SIG-M5 (cell line): Measurements from ENCODE around the gene TMEM107.

Source experiments
- DNase-seq: peaks from one replicate; lab custom pipeline; 2025; lab: John Stamatoyannopoulos, UW

TMEM107 gene

DNA sequence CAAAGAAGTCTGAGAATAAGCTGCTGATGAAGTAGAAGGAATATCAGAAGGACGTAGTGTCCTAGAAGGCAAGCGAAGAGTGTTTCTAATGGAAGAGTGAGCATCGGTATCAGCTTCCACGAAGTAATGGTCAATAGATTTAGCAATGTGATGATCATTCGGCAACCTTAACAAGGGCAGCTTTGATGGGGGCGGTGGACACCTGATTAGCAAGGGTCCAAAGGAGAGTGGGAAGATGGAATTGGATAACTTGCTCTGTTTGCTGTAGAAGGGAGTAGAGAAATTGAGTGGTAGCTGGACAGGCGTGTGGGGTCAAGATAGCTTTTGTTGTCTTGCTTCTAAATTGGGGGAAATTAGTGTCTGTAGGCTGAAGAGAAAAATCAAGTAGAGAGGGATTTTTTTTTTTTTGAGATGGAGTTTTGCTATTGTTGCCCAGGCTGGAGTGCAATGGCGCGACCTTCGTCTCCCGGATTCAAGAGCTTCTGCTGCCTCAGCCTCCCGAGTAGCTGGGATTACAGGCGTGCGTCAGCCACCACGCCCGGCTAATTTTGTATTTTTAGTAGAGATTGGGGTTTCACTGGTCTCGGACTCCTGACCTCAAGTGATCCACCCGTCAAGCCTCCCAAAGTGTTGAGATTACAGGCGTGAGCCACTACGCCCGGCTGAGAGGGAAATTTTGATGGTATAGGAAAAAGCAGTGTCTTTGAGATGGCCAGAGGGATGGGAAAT is 38.4 kb downstream of the TMEM107 start:
- no peak for DNase-seq

DNA sequence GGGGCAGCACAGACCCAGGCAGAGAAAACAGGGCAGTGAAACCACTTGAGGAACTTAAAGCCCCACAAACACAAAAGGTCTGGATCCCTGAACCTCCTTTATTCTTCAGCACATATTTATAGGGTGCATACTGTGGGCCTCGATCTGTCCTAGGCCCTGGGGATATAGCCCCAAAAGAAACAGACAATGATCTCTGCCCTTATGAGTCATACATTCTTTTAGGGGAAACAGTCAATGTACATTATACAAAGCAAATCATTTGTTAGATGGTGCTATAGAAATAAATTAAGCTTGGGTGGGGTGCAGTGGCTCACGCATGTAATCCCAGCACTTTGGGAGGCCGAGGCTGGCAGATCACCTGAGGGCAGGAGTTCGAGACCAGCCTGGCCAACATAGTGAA is 42.2 kb downstream of the TMEM107 start:
- no peak for DNase-seq

DNA sequence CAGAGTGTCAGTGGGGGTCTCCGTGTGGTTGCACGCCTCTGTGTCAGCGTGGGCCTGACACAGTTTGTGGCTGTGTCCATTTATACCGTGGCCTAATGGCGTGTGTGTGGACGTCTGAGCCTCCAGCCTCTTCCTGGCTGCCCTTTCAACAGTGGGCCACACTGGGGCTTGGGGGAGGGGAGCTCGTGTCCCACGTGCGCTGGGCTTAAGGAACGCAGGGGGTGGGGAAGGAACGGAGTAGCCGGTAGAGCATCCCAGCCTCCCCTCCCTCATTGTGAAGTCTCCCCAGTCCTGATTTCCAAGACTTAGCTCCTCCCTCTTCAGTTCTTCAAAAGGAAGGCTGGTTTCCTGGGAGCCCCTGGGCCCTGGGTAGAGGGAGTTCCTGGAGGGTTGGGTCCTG is 42.8 kb downstream of the TMEM107 start:
- DNase-seq, result no peak

DNA sequence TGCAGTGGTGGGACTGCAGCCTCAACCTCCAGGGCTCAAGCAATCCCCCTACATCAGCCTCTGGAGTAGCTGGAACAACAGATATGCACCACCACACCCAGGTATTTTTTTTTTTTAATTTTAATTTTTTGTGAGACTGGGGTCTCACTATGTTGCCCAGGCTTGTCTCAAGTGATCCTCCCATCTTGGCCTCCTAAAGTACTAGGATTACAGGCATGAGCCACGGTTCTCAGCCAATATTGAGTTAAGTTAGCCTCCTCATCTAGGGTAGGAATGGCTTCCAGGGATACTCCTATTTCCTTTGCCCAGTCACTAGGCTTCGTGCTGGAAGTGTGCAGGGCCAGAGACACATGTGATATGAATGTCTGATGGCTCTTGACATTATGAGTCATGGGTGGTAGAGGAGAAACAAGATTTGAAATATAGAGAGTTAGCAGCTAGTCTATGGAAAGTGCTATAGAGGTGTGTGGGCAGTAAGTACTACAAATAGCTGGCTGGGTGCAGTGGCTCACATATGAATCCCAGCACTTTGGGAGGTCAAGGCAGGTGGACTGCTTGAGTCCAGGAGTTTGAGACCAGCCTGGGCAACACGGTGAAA is 44.2 kb downstream of the TMEM107 start:
- DNase-seq, result no peak

DNA sequence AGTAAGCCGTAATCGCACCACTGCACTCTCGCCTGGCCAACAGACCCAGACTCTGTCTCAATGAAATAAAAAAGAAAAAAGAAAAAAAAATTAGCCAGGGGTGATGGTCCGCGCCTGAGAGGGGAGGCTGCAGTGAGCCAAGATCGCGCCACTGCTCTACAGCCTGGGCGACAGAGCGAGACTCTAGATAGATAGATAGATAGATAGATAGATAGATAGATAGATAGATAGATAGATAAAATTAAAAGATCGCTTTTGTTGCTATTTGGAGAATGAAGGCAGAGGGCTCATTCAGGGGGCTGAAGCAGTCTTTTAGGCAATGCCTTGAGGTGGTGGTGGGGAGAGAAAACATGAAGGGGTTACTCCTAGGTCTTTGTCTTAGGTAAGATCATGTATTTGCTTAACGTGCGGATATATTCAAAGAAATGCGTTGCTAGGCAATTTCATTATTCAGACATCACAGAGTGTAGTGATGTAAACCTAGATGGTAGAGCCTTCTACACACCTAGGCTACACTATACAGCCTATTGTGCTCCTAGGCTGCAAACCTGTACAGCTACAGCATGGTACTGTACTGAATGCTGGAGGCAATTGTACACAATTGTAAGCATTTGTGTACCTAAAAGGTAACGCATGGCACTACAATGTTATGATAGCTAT is 47.9 kb downstream of the TMEM107 start:
- DNase-seq, result no peak

DNA sequence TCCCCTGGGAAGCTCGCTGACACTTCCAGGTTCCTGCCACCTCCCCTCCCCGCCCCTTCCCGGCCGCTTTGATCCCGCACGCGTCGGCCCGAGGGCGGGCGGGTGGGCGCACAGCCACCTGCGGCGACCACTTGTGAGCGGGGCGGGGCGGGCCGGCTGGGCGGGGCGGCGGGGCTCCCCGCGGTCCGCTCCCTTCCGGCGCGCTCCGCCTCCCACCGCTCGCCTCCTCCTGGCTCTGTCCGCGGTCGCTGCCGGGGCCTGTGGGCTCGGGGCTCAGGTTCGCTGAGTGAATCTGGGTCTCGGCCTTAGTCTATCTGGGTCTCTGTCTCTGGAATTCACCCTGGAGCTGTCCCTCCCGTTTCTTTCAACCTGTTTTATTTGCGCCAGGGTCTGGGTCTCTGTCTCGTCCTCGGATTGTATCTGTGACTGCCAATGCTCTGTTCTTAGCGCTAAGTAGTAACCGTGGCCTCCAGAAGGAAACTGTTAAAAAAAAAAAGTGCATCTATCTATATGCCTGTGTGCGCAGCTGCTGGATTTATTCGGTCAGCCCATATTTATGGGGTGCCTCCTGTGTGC is 49.6 kb downstream of the TMEM107 start:
- no peak for DNase-seq

DNA sequence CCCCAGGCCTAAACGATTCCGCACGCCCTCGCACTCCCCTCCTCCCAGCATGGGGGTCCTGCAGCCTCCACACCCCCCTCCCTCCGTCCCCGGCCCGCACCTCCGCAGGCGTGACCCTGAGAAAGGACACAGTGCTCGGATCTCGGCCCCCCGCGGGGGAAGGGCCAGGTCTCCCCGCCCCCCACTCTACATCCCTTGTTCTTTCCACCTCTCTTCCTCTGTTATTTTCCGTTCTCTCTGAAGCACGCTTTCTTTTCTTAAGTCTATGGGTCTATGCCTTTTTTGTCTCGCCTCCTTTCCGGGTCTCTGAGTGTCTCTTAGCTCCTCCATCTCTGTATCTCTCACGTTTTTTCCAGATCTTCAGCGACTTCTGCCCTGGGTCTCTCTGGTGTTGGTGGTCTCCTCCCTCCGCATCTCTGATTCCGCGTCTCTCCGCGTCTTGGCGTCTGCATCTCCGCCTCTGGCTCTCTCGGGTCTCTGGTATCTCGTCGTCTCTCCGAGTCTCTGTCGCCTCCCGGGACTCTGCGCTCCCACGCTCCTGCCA is 50.2 kb downstream of the TMEM107 start:
- DNase-seq, result no peak

DNA sequence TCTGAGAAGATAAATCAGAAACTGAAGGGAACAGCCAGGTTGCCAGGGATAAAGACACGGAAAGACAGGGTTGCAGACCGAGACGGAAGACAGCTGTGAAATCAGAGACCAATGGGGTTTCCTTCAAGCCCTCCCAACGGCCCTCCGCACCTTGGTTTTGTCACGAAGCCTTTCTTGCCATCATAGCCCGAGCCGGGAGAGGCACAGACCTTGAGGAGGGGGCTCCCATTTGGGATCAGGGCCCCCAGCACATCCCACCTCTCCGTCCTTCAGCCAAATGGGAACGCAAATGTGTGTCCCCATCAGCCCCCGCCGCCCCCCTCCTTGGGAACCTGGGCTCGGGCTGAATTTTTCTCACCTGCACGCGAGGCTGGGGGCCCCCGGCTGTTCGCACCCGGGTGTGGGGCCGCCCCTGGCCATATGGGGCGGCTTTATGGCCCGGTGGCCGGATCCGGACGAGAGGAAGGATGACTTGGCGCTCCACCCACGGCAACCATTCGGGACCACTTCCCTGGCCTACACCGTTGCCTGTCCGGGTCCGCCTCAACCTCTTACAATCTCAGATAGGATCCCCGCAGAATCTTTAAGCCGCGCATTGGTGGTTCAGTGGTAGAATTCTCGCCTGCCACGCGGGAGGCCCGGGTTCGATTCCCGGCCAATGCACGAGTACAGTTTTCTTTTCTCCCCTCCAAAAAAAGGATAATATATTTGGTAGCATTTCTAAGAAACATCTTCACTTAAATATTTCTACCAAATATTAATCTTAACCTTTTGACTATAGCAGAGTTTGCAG is 50.8 kb downstream of the TMEM107 start:
- DNase-seq, result no peak

DNA sequence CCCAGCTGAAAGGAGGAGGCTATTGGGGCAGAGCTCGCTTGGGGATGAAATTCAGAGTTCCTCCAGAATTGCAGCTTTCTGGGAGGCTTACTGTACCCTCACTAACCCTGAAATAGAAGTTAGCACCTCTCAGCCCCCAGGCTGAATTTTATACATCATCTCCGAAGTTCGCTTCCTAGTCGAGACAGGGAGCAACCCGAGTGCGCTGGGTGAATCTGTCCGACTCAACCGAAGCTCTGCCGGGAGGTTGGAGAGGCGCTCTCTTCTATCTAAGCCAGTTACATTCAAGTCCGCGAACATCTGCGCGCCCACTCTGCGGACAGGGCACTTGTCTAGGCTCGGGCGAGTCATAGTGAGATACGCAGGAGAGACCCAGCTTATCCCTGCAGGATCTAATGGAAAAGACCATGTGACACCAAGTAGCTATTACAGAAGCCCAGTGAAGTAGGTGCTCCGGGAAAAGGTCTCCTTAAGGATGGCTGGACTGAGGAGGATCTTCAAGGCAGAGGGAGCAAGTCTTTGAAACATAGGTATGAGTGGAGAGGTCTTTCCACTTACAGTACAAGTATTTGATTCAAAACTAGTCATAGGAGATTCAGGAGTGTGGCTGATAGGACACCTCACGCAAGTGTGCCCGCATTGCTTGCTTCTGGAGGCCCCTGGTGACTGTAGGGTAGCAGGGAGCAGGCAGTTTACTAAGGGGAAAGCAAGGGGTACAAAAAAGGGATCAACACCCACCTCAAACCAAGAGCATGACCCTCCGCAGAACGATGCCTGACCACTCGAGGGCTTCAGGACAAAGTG is 51.6 kb downstream of the TMEM107 start:
- DNase-seq, result no peak

DNA sequence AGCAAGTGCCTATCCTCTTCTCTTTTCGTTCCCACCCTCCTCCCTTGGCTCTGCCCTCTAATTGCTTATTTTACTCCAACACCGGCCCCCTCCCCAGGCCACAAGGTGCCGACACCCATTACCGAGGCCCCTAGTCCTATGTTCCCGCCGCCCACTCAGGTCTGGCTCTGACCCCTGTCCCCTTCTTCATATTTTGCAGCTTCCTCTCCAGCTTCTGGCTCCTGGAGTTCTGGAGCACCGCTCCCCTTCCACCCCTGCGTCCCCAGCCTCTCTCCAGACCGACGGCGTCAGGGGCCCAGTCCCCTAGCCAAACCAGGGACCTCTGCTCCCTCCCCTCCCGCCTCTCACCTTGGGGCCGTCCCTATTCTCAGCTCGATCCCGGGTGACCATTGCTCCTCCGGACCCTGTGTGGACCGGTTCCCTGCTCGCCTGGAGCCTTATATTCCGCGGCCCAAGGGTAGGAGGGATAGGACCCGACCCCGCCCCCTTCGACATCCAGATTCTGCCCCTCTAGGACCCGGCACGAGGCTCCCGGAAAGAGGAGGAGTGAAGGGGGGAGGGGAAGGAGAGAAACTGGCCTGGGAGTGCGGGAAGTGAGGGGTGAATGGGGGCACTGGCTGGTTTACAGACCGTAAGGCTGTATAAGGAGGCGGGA is 52.4 kb downstream of the TMEM107 start, which contains the start of gene HES7:
TSS of gene HES7 (minus strand) at position 412 of the 655 bp plus-strand sequence. CDS start at position 390, 22 bp downstream.
- DNase-seq, result no peak

DNA sequence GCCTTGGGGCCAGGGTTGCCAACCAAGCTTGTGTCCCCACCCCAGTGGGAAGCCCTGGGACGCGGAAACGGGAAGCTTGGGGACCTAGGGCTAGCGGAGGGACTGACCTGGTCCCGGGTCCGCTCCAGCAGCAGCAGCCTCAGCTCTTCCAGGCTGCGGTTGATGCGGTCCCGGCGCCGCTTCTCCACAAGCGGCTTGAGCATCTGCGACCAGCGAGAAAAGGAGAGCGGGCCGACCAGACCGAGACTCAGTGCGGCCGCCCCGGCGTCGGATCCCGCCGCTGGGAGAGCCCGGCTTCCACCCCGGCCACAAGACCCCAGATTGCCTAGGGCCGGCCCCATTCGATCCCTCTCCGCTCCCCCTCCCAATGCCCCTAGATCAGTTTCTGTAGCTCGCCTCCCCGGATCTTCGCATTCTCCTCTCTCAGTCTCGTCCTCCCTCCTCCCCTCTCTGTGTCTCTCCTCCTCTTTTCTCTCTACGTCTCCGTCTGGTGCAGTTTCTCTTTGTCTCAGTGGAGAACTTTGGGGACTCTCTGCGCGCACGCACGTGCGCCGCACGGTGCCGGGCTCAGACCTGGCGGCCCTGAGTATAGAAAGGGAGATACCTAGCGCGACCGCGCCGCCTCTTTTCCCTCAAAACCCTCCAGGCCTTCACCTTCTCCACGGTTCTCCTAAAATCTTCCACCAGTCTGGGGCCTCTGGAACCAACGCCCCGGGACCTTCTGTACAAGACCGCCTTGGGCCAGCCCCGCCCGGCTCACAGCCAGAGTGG is 53.1 kb downstream of the TMEM107 start:
- no peak for DNase-seq
